Measurements from ENCODE around the gene BNIP5. TPM values are rescaled to one million over a fixed set of nuclear protein-coding genes. Genes with fewer than 3 reads are reported as not detected.
A peak's percentile ranks its signal among the peaks of the same experiment; 100 is the strongest.

The BNIP5 gene
- polyA plus RNA-seq, 3 donors: not detected

DNA sequence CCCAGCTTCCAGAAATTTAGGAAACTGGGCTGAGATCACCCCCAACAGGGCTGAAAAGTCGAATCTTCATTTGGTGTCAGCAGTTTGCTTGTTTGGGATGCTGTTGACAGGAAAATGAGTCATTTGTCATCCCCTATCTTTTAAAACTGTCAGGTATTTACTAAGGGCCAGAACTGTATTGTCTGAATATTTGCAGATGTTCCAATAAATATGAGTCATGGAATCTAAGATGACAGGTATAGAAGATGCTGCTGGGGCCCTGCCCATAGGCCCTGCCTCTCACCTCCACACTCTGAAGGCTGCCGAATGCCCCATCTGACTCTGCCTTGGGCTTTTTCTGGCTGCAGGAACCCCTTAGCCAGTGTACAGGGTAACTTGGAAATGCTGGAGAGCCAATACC lies 46.9 kb upstream of the BNIP5 start:
- no peak overlapping the region for H3K4me3 Mint-ChIP-seq

DNA sequence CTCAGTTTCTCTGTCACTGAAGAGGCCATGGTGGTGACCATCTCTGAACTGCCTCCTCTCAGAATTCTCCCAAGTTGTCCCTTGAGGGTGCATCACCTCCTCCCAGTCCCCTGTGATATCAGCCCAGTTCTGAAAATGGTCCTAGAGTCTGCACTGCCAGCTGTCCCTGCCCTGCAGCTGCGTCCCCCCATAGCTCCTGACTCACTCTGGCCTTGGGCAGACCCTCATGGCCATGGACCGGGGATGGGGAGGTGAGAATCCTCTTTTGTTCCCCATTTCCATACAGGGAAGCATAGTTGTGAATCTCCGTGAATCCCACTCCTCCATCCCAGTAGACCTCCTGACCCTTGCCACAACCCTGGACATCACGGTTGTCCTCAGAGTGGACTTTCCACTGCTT lies 46.3 kb upstream of the BNIP5 start:
- Histone ChIP-seq H3K4me1 (ENCODE audit: control insufficient read depth in 1 of 2, insufficient read depth in 2 of 2, low read length in 2 of 2) (peaks cover 14 to 21% of the 10 kb centered on the region in 2 donors), H3K4me3 (replicated peaks in 1 of 3; ENCODE audit: low read depth in 2 of 3, low read length in 3 of 3) (no peak overlapping the region), H3K9ac (ENCODE audit: insufficient read depth, low read length, poor library complexity, severe bottlenecking) (no peak overlapping the region), H2AFZ (ENCODE audit: insufficient read depth, low read depth, low read length, poor library complexity, severe bottlenecking) (no peak overlapping the region), H3K79me2 (ENCODE audit: insufficient read depth, low read length) (no peaks in the 10 kb centered on the region), H3K36me3 (replicated peaks in 1 of 2; ENCODE audit: control insufficient read depth in 1 of 2, insufficient read depth in 2 of 2, low read length in 2 of 2) (no peaks in the 10 kb centered on the region), H3K4me2 (replicated peaks; ENCODE audit: extremely low read depth, low read length, poor library complexity, severe bottlenecking) (no peak overlapping the region), H4K20me1 (ENCODE audit: insufficient read depth, low read length) (no peaks in the 10 kb centered on the region), H3K27ac (ENCODE audit: low read depth in 1 of 2, low read length in 2 of 2) (no peak overlapping the region), H3K9me3 (replicated peaks in 1 of 2; ENCODE audit: control insufficient read depth in 1 of 2, insufficient read depth in 1 of 2, low read length in 2 of 2) (no peaks in the 10 kb centered on the region), H3K27me3 (ENCODE audit: control insufficient read depth in 2 of 2, insufficient read depth in 2 of 2, low read length in 2 of 2) (peaks cover 0 to 13% of the 10 kb centered on the region in 2 donors)
- Mint-ChIP-seq H3K27ac (no peak overlapping the region), H3K27me3 (ENCODE audit: low read depth in 3 of 3) (peaks cover 6 to 28% (median 28%) of the 10 kb centered on the region in 3 donors), H3K4me1 (peaks cover 21% of the 10 kb centered on the region), H3K4me3 (no peak overlapping the region), H3K36me3 (peaks cover 2 to 15% of the 10 kb centered on the region in 2 donors), H3K9me3 (peaks cover 0 to 6% (median 2%) of the 10 kb centered on the region in 7 donors)
- intact Hi-C loops (cut with micrococcal nuclease): no loop called here
- TF ChIP-seq, protein P1, sequence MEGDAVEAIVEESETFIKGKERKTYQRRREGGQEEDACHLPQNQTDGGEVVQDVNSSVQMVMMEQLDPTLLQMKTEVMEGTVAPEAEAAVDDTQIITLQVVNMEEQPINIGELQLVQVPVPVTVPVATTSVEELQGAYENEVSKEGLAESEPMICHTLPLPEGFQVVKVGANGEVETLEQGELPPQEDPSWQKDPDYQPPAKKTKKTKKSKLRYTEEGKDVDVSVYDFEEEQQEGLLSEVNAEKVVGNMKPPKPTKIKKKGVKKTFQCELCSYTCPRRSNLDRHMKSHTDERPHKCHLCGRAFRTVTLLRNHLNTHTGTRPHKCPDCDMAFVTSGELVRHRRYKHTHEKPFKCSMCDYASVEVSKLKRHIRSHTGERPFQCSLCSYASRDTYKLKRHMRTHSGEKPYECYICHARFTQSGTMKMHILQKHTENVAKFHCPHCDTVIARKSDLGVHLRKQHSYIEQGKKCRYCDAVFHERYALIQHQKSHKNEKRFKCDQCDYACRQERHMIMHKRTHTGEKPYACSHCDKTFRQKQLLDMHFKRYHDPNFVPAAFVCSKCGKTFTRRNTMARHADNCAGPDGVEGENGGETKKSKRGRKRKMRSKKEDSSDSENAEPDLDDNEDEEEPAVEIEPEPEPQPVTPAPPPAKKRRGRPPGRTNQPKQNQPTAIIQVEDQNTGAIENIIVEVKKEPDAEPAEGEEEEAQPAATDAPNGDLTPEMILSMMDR (IDR thresholded peaks at IDR 0.05): no peak
- DNase-seq: no peak
- WGBS (ENCODE audit: insufficient coverage): no CpG with 5 or more reads among the region's 4 CpGs

More for the DNA sequence above, 46.9 kb upstream of the BNIP5 start:
- no CpG with 5 or more reads among the region's 2 CpGs for WGBS (ENCODE audit: insufficient coverage)
- no peaks in the 10 kb centered on the region for H3K9me3 ChIP-seq (replicated peaks in 1 of 2; ENCODE audit: control insufficient read depth in 1 of 2, insufficient read depth in 1 of 2, low read length in 2 of 2)
- no peaks in the 10 kb centered on the region for H4K20me1 ChIP-seq (ENCODE audit: insufficient read depth, low read length)
- intact Hi-C loops (cut with micrococcal nuclease): no loop called here
- TF ChIP-seq, protein P1 (IDR thresholded peaks at IDR 0.05): no peak
- peaks cover 4 to 20% of the 10 kb centered on the region in 2 donors for H3K27me3 ChIP-seq (ENCODE audit: control insufficient read depth in 2 of 2, insufficient read depth in 2 of 2, low read length in 2 of 2)
- no peak overlapping the region for H3K27ac ChIP-seq (ENCODE audit: low read depth in 1 of 2, low read length in 2 of 2)
- H3K9ac ChIP-seq (ENCODE audit: insufficient read depth, low read length, poor library complexity, severe bottlenecking): no peak overlapping the region
- Mint-ChIP-seq H3K36me3 (peaks cover 8 to 15% of the 10 kb centered on the region in 2 donors), H3K27me3 (ENCODE audit: low read depth in 3 of 3) (peaks cover 12 to 34% (median 34%) of the 10 kb centered on the region in 3 donors), H3K27ac (peak overlapping the region in 1 of 7 donors; percentile 35), H3K4me1 (peaks cover 27% of the 10 kb centered on the region), H3K9me3 (peaks cover 0 to 6% (median 2%) of the 10 kb centered on the region in 7 donors)
- peaks cover 18 to 24% of the 10 kb centered on the region in 2 donors for H3K4me1 ChIP-seq (ENCODE audit: control insufficient read depth in 1 of 2, insufficient read depth in 2 of 2, low read length in 2 of 2)
- no peaks in the 10 kb centered on the region for H3K36me3 ChIP-seq (replicated peaks in 1 of 2; ENCODE audit: control insufficient read depth in 1 of 2, insufficient read depth in 2 of 2, low read length in 2 of 2)
- H2AFZ ChIP-seq (ENCODE audit: insufficient read depth, low read depth, low read length, poor library complexity, severe bottlenecking): no peak overlapping the region
- no peak overlapping the region for H3K4me3 ChIP-seq (replicated peaks in 1 of 3; ENCODE audit: low read depth in 2 of 3, low read length in 3 of 3)
- H3K4me2 ChIP-seq (replicated peaks; ENCODE audit: extremely low read depth, low read length, poor library complexity, severe bottlenecking): no peak overlapping the region
- H3K79me2 ChIP-seq (ENCODE audit: insufficient read depth, low read length): no peaks in the 10 kb centered on the region
- DNase-seq: no peak

All from CD14-positive monocyte (primary cell).